Prostate gland (tissue), 2 donors: ENCODE measurements around the gene CDC34. TPM values are rescaled to one million over a fixed set of nuclear protein-coding genes. Genes with fewer than 3 reads are reported as not detected.

Experiments used
- DNase-seq: peaks from one replicate; pipeline ENCODE4 v3.0.0-alpha.2; 2019; ENCODE audit warnings: low spot score
- H3K27ac ChIP-seq, 2 donors: fragments of 200-600 bp; sonication (generic); 2 replicates each; pipeline ENCODE4 v1.5.1; 2017 to 2019
- H3K27me3 ChIP-seq: fragments of 200-600 bp; sonication (generic); replicated peaks from 2 replicates; pipeline ENCODE4 v1.5.1; 2019; ENCODE audit not compliant: insufficient read depth
- H3K36me3 ChIP-seq, 2 donors: fragments of 200-600 bp; sonication (generic); 1 replicate in 1 of 2; 2 replicates in 1 of 2; pipeline versions ENCODE4 v1.5.1 to v1.8.1; 2017 to 2019
- H3K4me1 ChIP-seq: fragments of 200-600 bp; sonication (generic); replicated peaks from 2 replicates; pipeline ENCODE4 v1.5.1; 2019
- H3K4me3 ChIP-seq, 2 donors: fragments of 200-600 bp; sonication (generic); 2 replicates each; pipeline ENCODE4 v1.5.1; 2017 to 2019
- H3K9me3 ChIP-seq: fragments of 200-600 bp; sonication (generic); 2 replicates; pipeline ENCODE4 v1.5.1; 2017
- CTCF ChIP-seq, 4 experiments: fragments of 200-600 bp in 2 of 4; fragments of 450-650 bp in 2 of 4; sonication (generic) in 2 of 4; IDR thresholded peaks; 1 replicate in 3 of 4; 2 replicates in 1 of 4; pipeline ENCODE4 v1.5.1; 2016 to 2019; ENCODE audit warnings: antibody characterized with exemption in 4 of 4, mild to moderate bottlenecking in 2 of 4, moderate library complexity in 2 of 4
- POLR2A ChIP-seq: fragments of 450-650 bp; IDR thresholded peaks from one replicate; pipeline ENCODE4 v1.6.1; 2016; ENCODE audit warnings: antibody characterized with exemption, mild to moderate bottlenecking
- POLR2AphosphoS5 ChIP-seq: sonication (generic); formaldehyde crosslinking; IDR thresholded peaks from one replicate; pipeline ENCODE4 v1.6.1; 2017; ENCODE audit warnings: antibody characterized with exemption
- WGBS: methylation state at CpG from one replicate; pipeline ENCODE4 v1.1.5; 2018; 5-methylcytosine and 5-hydroxymethylcytosine counted together
- intact Hi-C: fragments of 100-400 bp; cut with DNase I; formaldehyde crosslinking; loops from one replicate; pipeline ENCODE4 v1.14.2; 2022
- total RNA-seq, 2 donors: library from RNA; depleted of rRNA; stranded (reverse); fragments of >200 nt; gene quantifications; one replicate each; pipeline ENCODE4 v1.1.0, GENCODE V29; 2016

Gene CDC34
- total RNA-seq, 2 donors from 2014 or later = 93.4 to 159 TPM

GRCh38 chr19:491146-491741, 40.3 kb upstream of the CDC34 start:
- H3K4me3 ChIP-seq = no peak overlapping the region
- TF ChIP-seq CTCF (IDR thresholded peaks at IDR 0.05) (no peak), POLR2A (no peak), POLR2AphosphoS5 (no peak)
- 61% methylated on average over 30 of the region's 32 CpGs for WGBS
- H3K9me3 ChIP-seq = no peaks in the 10 kb centered on the region
- H3K36me3 ChIP-seq = no peaks in the 10 kb centered on the region
- peaks cover 1% of the 10 kb centered on the region for H3K4me1 ChIP-seq
- H3K27me3 ChIP-seq = no peaks in the 10 kb centered on the region
- H3K27ac ChIP-seq = no peak overlapping the region
- no peak for DNase-seq
- intact Hi-C loops = no loop called here

- no peak overlapping the region for H3K27ac ChIP-seq
- no peaks in the 10 kb centered on the region for H3K27me3 ChIP-seq
- H3K4me3 ChIP-seq = no peak overlapping the region
- intact Hi-C loops = no loop called here
- H3K4me1 ChIP-seq = no peaks in the 10 kb centered on the region
- no peak for DNase-seq
- no peaks in the 10 kb centered on the region for H3K9me3 ChIP-seq
- TF ChIP-seq POLR2AphosphoS5 (no peak), POLR2A (no peak), CTCF (IDR thresholded peaks at IDR 0.05) (no peak)
- WGBS = 78% methylated on average over 12 of the region's 19 CpGs
- H3K36me3 ChIP-seq = no peaks in the 10 kb centered on the region
Measured at GRCh38 chr19:492091-492531, 39.4 kb upstream of the CDC34 start.

- no peak for TF ChIP-seq POLR2AphosphoS5
- no peak for TF ChIP-seq POLR2A
- no peak for TF ChIP-seq CTCF (IDR thresholded peaks at IDR 0.05)
- no peak overlapping the region for H3K4me3 ChIP-seq
- H3K27me3 ChIP-seq = peaks cover 5% of the 10 kb centered on the region
- no peaks in the 10 kb centered on the region for H3K4me1 ChIP-seq
- WGBS = 71% methylated on average over 23 of the region's 23 CpGs
- DNase-seq = no peak
- no peak overlapping the region for H3K27ac ChIP-seq
- intact Hi-C loops = no loop called here
- no peaks in the 10 kb centered on the region for H3K36me3 ChIP-seq
- H3K9me3 ChIP-seq = no peaks in the 10 kb centered on the region
Measured at GRCh38 chr19:493391-494170, 38.0 kb upstream of the CDC34 start.

- 45% methylated on average over 22 of the region's 22 CpGs for WGBS
- TF ChIP-seq CTCF (IDR thresholded peaks at IDR 0.05) = no peak
- no peak for TF ChIP-seq POLR2A
- no peak for TF ChIP-seq POLR2AphosphoS5
- H3K4me3 ChIP-seq = no peak overlapping the region
- H3K9me3 ChIP-seq = no peaks in the 10 kb centered on the region
- intact Hi-C loops = no loop called here
- no peaks in the 10 kb centered on the region for H3K36me3 ChIP-seq
- H3K27me3 ChIP-seq = peaks cover 10% of the 10 kb centered on the region
- no peak for DNase-seq
- no peak overlapping the region for H3K27ac ChIP-seq
- no peaks in the 10 kb centered on the region for H3K4me1 ChIP-seq
Measured at GRCh38 chr19:494171-495080, 37.1 kb upstream of the CDC34 start.
